HEK293 (cell line): Measurements from ENCODE around the gene GABBR2.

Experiments
- CTCF ChIA-PET: fragments of 350-600 bp; formaldehyde crosslinking; extraction: SDS; loops from one replicate; lab custom pipeline; 2021; ENCODE audit warnings: antibody characterized with exemption; lab: Yijun Ruan, JAX
- POLR2A ChIA-PET: fragments of 300-600 bp; formaldehyde crosslinking; extraction: SDS; loops from one replicate; lab custom pipeline; 2020; ENCODE audit warnings: antibody characterized with exemption, inconsistent platforms; lab: Yijun Ruan, JAX
- H3K27ac ChIP-seq: fragments of 200-500 bp; sonication (Bioruptor generic); 2 replicates; pipeline ENCODE4 v1.5.1; 2014; ENCODE audit warnings: low read depth, low read length, control low read depth, inconsistent platforms; ENCODE audit errors: extremely low read depth
- H3K36me3 ChIP-seq, 2 experiments: fragments of 200-500 bp in 1 of 2; sonication (Bioruptor generic) in 1 of 2; 1 replicate in 1 of 2; 2 replicates in 1 of 2; pipeline ENCODE4 v1.5.1; 2014 to 2017; ENCODE audit warnings: inconsistent platforms in 2 of 2, low read length in 2 of 2; ENCODE audit not compliant: control insufficient read depth in 2 of 2, insufficient read depth in 1 of 2
- H3K4me1 ChIP-seq: fragments of 200-500 bp; sonication (Bioruptor generic); 2 replicates; pipeline ENCODE4 v1.5.1; 2014; ENCODE audit warnings: mild to moderate bottlenecking, low read length, inconsistent platforms; ENCODE audit not compliant: control insufficient read depth, insufficient read depth
- H3K4me3 ChIP-seq: 2 replicates; pipeline ENCODE4 v1.5.1; 2011; ENCODE audit warnings: low read depth, mild to moderate bottlenecking, control low read depth, low read length, moderate library complexity
- H3K9me3 ChIP-seq: fragments of 200-500 bp; sonication (Bioruptor generic); 2 replicates; pipeline ENCODE4 v1.5.1; 2014; ENCODE audit warnings: low read depth, low read length, inconsistent platforms; ENCODE audit not compliant: control insufficient read depth, insufficient read depth
- GLIS1 ChIP-seq: fragments of 450-650 bp; formaldehyde crosslinking; IDR thresholded peaks from 2 replicates; pipeline ENCODE4 v1.5.1; 2016; ENCODE audit warnings: missing biosample characterization, missing genetic modification characterization
- MYNN ChIP-seq: fragments of 450-650 bp; formaldehyde crosslinking; IDR thresholded peaks from 2 replicates; pipeline ENCODE4 v1.5.1; 2016; ENCODE audit warnings: missing biosample characterization, missing genetic modification characterization, borderline replicate concordance
- PRDM10 ChIP-seq: fragments of 450-650 bp; formaldehyde crosslinking; IDR thresholded peaks from 2 replicates; pipeline ENCODE4 v1.5.1; 2016; ENCODE audit warnings: missing biosample characterization, missing genetic modification characterization
- REPIN1 ChIP-seq: fragments of 450-650 bp; formaldehyde crosslinking; IDR thresholded peaks from 2 replicates; pipeline ENCODE4 v1.5.1; 2017; ENCODE audit warnings: missing biosample characterization, missing genetic modification characterization, low read depth
- SCRT2 ChIP-seq: fragments of 450-650 bp; formaldehyde crosslinking; IDR thresholded peaks from 2 replicates; pipeline ENCODE4 v1.5.1; 2016; ENCODE audit warnings: missing biosample characterization, missing genetic modification characterization
- TCF7L2 ChIP-seq: IDR thresholded peaks from 2 replicates; pipeline ENCODE4 v1.6.1; 2011; ENCODE audit warnings: low read depth, mild to moderate bottlenecking, inconsistent platforms, low read length, moderate library complexity, borderline replicate concordance
- YY2 ChIP-seq: fragments of 450-650 bp; formaldehyde crosslinking; IDR thresholded peaks from 2 replicates; pipeline ENCODE4 v1.5.1; 2016; ENCODE audit warnings: missing biosample characterization, missing genetic modification characterization
- ZFP69B ChIP-seq: fragments of 450-650 bp; formaldehyde crosslinking; IDR thresholded peaks from 2 replicates; pipeline ENCODE4 v1.5.1; 2016; ENCODE audit warnings: missing biosample characterization, missing genetic modification characterization
- ZNF10 ChIP-seq: fragments of 450-650 bp; formaldehyde crosslinking; IDR thresholded peaks from 2 replicates; pipeline ENCODE4 v1.5.1; 2017; ENCODE audit warnings: missing biosample characterization, missing genetic modification characterization
- ZNF133 ChIP-seq: fragments of 450-650 bp; formaldehyde crosslinking; IDR thresholded peaks from 2 replicates; pipeline ENCODE4 v1.5.1; 2016; ENCODE audit warnings: missing biosample characterization, missing genetic modification characterization
- ZNF175 ChIP-seq: fragments of 450-650 bp; formaldehyde crosslinking; IDR thresholded peaks from 2 replicates; pipeline ENCODE4 v1.5.1; 2016; ENCODE audit warnings: missing biosample characterization, missing genetic modification characterization
- ZNF2 ChIP-seq: fragments of 450-650 bp; formaldehyde crosslinking; IDR thresholded peaks from 2 replicates; pipeline ENCODE4 v1.5.1; 2016; ENCODE audit warnings: missing biosample characterization, missing genetic modification characterization
- ZNF423 ChIP-seq: fragments of 450-650 bp; formaldehyde crosslinking; IDR thresholded peaks from 2 replicates; pipeline ENCODE4 v1.5.1; 2016; ENCODE audit warnings: missing biosample characterization, missing genetic modification characterization
- ZNF488 ChIP-seq: fragments of 450-650 bp; formaldehyde crosslinking; IDR thresholded peaks from 2 replicates; pipeline ENCODE4 v1.5.1; 2016; ENCODE audit warnings: missing biosample characterization, missing genetic modification characterization
- ZNF548 ChIP-seq: fragments of 450-650 bp; formaldehyde crosslinking; IDR thresholded peaks from 2 replicates; pipeline ENCODE4 v1.5.1; 2016; ENCODE audit warnings: missing biosample characterization, missing genetic modification characterization
- ZNF560 ChIP-seq: fragments of 450-650 bp; formaldehyde crosslinking; IDR thresholded peaks from 2 replicates; pipeline ENCODE4 v1.5.1; 2017; ENCODE audit warnings: missing biosample characterization, missing genetic modification characterization, borderline replicate concordance
- ZNF664 ChIP-seq: fragments of 450-650 bp; formaldehyde crosslinking; IDR thresholded peaks from 2 replicates; pipeline ENCODE4 v1.5.1; 2016; ENCODE audit warnings: missing biosample characterization, missing genetic modification characterization
- ZNF768 ChIP-seq: fragments of 450-650 bp; formaldehyde crosslinking; IDR thresholded peaks from 2 replicates; pipeline ENCODE4 v1.5.1; 2018; ENCODE audit warnings: missing biosample characterization, mild to moderate bottlenecking, missing genetic modification characterization
- ZNF776 ChIP-seq: fragments of 450-650 bp; formaldehyde crosslinking; IDR thresholded peaks from 2 replicates; pipeline ENCODE4 v1.5.0; 2017; ENCODE audit warnings: missing biosample characterization, missing genetic modification characterization, borderline replicate concordance
- ZNF777 ChIP-seq: fragments of 450-650 bp; formaldehyde crosslinking; IDR thresholded peaks from 2 replicates; pipeline ENCODE4 v1.5.1; 2017; ENCODE audit warnings: missing biosample characterization, missing genetic modification characterization, borderline replicate concordance
- TF ChIP-seq, protein P1 (sequence below): fragments of 450-650 bp; formaldehyde crosslinking; IDR thresholded peaks from 2 replicates; pipeline ENCODE4 v1.5.1; 2016; ENCODE audit warnings: missing biosample characterization, missing genetic modification characterization

GABBR2 gene

DNA sequence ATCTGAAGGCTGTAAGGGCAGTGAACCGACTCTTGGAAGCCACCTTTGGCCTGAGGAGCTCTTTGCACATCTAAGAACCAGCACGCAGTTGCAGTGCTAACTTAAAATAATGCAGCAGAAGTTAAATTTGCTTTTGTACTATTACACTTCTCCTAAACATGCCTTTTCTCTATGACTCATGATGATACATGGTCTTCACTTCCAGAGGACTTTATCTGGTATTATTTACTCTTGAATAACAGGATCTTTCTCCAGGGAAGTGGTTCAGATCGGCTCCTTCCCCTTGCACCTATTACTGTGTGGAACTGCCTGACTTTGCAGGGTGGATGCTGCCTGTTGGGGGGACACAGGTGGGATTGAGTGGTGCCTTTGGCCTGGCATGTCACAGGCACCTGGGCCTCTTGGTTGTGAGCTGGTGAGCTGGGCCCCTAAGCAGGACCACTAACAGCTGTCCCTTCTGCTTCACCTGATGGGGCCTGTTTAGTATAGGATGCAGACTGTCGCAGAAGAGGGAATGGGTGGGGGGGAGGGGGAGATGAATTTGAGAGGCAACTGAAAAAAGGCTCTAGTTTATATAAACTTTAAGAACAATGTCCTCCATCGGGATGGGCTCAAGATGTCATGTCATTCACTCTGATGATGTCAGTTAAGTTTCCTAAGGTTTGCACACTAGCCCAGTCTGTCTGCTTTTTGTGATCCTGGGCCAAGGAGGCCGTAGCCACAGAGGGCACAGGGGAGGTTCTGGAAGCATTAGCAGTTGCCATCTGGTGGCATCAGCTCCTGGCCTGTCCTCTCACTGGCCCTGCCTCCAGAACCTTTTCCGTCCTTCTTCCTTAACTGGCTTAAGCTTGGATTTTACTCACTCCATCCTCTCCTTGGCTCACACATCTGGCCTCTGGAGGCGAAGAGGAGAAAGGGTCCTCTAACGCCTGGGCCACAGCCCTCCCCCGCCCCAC lies 33.9 kb upstream of the GABBR2 start:
- Histone ChIP-seq H3K9me3 (no peaks in the 10 kb centered on the region), H3K4me1 (no peaks in the 10 kb centered on the region), H3K27ac (no peak overlapping the region), H3K36me3 (peaks cover 0 to 56% of the 10 kb centered on the region in 2 experiments; a peak in 2 of 3 replicates), H3K4me3 (no peak overlapping the region)
- ChIA-PET CTCF (interaction anchor here (1.6 kb wide), 1 partner anchor 33 kb away, joined by 8 read pairs; no protein-coding TSS in a partner anchor), POLR2A (no interaction called here)
- TF ChIP-seq ZNF175 (tag by site-specific recombination) (no peak), ZNF768 (tag by site-specific recombination) (no peak), GLIS1 (tag by site-specific recombination) (no peak), SCRT2 (tag by site-specific recombination) (no peak), ZNF664 (tag by site-specific recombination) (no peak), ZNF10 (tag by site-specific recombination) (no peak), ZNF133 (tag by site-specific recombination) (no peak), ZNF423 (tag by site-specific recombination) (no peak), ZNF560 (tag by site-specific recombination) (no peak), ZNF548 (no peak), PRDM10 (no peak), ZNF777 (tag by site-specific recombination) (no peak)
- TF ChIP-seq, protein P1, sequence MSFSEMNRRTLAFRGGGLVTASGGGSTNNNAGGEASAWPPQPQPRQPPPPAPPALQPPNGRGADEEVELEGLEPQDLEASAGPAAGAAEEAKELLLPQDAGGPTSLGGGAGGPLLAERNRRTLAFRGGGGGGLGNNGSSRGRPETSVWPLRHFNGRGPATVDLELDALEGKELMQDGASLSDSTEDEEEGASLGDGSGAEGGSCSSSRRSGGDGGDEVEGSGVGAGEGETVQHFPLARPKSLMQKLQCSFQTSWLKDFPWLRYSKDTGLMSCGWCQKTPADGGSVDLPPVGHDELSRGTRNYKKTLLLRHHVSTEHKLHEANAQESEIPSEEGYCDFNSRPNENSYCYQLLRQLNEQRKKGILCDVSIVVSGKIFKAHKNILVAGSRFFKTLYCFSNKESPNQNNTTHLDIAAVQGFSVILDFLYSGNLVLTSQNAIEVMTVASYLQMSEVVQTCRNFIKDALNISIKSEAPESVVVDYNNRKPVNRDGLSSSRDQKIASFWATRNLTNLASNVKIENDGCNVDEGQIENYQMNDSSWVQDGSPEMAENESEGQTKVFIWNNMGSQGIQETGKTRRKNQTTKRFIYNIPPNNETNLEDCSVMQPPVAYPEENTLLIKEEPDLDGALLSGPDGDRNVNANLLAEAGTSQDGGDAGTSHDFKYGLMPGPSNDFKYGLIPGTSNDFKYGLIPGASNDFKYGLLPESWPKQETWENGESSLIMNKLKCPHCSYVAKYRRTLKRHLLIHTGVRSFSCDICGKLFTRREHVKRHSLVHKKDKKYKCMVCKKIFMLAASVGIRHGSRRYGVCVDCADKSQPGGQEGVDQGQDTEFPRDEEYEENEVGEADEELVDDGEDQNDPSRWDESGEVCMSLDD (tag by site-specific recombination): no peak

- no peaks in the 10 kb centered on the region for H3K4me1 ChIP-seq
- H3K9me3 ChIP-seq: no peaks in the 10 kb centered on the region
- no peak overlapping the region for H3K4me3 ChIP-seq
- POLR2A ChIA-PET: interaction anchor here (0.7 kb wide), 1 partner anchor 684 kb away, joined by 4 read pairs; the partner anchor contains the start of gene NANS
- H3K27ac ChIP-seq: no peak overlapping the region
- H3K36me3 ChIP-seq: peaks cover 0 to 55% of the 10 kb centered on the region in 2 experiments; a peak in 2 of 3 replicates
- CTCF ChIA-PET: interaction anchor here (0.5 kb wide), 1 partner anchor 29 kb away, joined by 3 read pairs; no protein-coding TSS in a partner anchor
- TF ChIP-seq ZNF2 (no peak), ZFP69B (tag by site-specific recombination) (no peak), MYNN (tag by site-specific recombination) (no peak), YY2 (tag by site-specific recombination) (no peak), ZNF776 (tag by site-specific recombination) (no peak), REPIN1 (tag by site-specific recombination) (no peak), TCF7L2 (no peak), ZNF488 (tag by site-specific recombination) (no peak)
Measured at GRCh38 chr9:98740226-98740881, 31.6 kb upstream of the GABBR2 start.
